NCI-H82 treated with DMSO at 0.1 percent for 48 hours (cell line): Measurements from ENCODE around the gene TAS2R5.
"Not testable (repeated sequence)": the region's sequence is repeated elsewhere in the genome, so short reads cannot be mapped to it uniquely, and the experiment has no call there.

ENCODE experiments used
- DNase-seq: peaks from one replicate; lab custom pipeline; 2025; ENCODE audit not compliant: unreplicated experiment; lab: John Stamatoyannopoulos, UW

TAS2R5 gene, protein sequence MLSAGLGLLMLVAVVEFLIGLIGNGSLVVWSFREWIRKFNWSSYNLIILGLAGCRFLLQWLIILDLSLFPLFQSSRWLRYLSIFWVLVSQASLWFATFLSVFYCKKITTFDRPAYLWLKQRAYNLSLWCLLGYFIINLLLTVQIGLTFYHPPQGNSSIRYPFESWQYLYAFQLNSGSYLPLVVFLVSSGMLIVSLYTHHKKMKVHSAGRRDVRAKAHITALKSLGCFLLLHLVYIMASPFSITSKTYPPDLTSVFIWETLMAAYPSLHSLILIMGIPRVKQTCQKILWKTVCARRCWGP

DNA sequence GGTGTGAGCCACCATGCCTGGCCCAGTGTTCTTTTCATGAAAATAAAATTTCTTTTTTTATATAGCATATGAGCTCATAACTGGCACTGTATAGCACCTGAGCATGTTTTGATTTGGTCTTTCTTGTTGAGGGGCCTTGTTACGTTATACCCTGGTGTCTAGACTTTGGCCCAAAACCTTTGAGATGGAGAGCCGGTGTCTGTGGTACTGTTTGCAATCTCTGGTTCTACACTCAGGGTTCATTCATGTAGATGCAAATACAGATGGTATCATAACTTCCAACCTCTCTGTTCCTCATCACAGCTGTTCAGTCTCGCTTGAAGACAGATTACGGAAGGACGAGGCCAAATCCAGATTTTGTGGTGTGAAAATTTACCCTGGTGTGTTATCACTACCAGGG is at the start of gene TAS2R5:
Gene TAS2R5 (plus strand): TSS at position 301 of the 400 bp plus-strand sequence. CDS start 145 bp downstream, outside the sequence.
- no peak for DNase-seq

DNA sequence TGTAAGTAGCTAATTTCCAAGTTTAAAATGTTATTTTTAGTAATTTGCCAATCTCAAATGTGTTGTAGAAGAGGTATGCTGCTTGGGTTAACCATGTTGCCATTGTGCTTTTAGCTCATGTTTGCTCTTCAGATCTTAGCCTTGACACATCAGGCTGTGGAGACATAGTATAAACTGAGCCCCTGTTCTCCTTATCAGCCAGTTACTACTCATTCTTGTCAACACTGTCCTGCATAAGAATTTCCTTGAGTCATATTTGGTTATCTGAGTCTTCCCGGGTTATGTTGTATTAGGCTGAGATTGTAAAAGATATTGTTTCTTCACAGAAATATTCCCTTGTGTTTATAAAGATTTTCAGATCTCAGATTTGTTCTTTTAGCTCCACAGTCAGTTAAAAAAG is 47.8 kb upstream of the TAS2R5 start:
- DNase-seq = no peak

DNA sequence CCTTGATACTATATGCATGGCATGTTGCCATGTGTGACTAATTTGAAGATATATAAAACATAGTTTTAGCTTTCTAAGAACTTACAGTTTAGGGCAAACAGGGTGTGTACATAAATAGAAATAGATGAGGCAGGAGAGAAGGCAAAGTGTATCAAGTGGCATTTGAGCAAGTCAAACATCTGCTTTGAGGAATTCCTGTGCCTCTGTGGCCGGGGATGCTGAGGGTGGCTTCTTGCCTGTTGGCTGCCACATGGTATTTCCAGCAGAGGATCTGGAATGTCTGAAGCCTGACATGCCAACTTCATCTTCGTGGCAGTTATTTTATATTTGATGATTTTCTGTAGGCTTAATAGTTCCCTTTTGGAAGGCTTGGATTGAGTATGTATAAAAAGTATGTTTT is 45.9 kb upstream of the TAS2R5 start:
- no peak for DNase-seq

DNA sequence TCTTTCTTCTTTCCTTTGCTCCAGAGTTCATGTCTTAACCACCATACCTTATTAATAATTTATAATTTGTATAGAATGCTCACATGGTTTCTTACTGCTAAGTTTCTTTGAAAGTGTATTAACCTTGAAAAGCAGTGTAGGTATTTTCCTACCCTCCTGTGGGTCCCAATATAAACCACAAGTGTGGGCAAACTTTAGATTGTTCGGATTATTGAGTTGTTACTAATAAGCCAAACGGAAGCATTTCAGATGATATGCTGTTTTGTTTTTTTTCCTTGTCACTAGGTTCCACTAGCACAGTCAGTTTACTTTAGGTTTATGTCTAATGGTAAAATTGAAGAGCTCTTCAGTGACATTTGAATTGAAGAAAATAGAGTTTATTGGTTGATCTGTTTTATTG is 41.6 kb upstream of the TAS2R5 start:
- DNase-seq = no peak

DNA sequence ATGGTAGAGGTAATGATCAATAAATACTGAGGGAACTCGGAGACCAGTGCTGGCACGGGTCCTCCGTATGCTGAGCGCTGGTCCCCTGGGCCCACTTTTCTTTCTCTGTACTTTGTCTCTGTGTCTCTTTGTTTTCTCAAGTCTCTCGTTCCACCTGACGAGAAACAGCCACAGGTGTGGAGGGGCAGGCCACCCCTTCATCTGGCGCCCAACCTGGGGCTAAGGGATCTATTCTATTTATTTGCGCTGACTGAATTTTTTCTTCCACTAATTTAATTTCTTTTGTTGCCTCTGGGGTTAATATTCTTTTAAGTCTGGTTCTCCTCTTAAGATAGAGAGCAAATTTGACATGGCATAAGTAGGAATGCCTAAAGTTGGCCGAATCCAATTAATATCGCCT is 38.1 kb upstream of the TAS2R5 start:
- not testable (repeated sequence) for DNase-seq

DNA sequence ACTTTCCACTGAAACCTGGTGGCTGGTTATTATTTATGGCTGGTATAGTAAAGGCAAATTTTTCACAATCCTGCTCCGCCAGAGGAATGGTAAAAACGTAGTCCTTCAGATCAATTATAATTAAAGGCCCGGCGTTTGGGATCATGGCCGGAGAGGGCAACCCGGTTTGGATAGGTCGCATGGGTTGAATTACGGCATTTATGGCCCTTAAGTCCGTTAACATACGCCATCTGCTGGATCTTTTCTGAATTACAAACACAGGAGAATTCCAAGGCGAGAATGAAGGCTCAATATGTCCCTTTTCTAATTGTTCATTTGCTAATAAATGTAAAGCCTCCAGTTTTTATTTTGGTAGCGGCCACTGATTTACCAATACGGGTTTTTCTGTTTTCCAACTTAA is 37.4 kb upstream of the TAS2R5 start:
- no peak for DNase-seq

DNA sequence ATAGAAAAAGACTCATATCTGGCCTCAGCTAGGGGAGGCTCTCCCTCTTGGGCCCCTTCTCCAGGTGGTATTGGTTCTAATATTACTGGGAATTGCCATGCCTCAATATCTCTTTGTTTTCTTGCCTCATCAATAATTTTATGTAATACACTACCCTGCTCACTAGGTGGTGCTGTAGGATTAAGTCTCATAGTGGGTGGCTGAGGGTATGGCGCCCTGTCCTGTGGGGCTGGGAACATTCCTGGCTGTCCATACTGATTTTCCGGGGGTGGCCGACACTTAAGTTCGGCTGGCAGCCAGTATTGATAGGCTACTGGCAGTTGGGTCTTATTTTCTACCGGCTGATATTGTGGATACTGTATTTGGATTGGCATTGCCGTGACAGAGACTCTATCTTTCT is 35.1 kb upstream of the TAS2R5 start:
- no peak for DNase-seq

DNA sequence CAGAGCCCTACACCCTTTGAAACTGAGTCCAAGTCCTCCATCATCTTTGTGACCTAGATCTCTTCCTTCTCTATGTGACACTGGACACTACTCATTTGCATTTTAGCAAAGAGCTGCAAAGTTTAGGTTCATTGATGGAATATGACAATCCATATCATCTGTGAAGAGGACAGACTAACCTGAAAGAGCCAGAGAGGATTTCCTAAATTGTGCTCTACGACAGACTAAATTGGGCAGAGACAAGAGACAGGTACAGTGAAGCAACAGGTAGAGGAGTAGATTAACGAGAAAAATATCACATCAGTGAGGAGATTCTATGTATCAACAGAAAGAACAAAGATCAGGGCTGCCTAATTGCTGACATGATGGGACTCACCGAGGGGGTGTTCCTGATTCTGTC is 26.2 kb upstream of the TAS2R5 start, which contains the start of gene TAS2R3:
Gene TAS2R3 (plus strand): TSS at position 301 of the 400 bp plus-strand sequence. CDS start 62 bp downstream, at position 363.
- DNase-seq = no peak

DNA sequence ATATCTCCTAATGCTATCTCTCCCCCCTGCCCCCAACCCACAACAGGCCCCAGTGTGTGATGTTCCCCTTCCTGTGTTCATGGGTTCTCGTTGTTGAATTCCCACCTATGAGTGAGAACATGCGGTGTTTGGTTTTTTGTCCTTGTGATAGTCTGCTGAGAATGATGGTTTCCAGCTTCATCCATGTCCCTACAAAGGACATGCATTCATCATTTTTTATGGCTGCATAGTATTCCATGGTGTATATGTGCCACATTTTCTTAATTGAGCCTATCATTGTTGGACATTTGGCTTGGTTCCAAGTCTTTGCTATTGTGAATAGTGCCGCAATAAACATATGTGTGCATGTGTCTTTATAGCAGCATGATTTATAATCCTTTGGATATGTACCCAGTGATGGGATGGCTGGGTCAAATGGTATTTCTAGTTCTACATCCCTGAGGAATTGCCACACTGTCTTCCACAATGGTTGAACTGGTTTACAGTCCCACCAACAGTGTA is 19.9 kb upstream of the TAS2R5 start:
- DNase-seq = not testable (repeated sequence)

DNA sequence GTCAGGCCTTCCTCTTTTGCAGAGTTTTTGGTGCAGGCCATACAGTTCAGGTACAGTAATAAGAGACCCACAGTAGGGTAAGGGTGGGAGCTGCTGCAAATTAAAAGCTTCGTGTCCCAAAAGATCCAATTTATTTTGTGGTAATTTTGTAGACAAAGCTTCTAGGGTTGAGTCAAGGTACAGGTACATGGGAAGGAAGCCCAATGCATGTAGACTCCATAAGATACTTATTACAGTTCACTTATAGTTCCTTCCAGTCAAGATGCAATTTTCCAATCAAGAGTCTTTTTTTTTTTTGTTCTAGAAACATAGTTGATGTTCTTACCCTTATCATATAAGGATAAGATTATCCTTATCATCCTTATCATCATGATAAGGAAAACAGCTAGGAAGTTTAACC is 13.6 kb upstream of the TAS2R5 start, which contains the start of gene TAS2R4:
Gene TAS2R4 (plus strand): TSS at position 301 of the 400 bp plus-strand sequence. CDS start 1,815 bp downstream, outside the sequence.
- no peak for DNase-seq

DNA sequence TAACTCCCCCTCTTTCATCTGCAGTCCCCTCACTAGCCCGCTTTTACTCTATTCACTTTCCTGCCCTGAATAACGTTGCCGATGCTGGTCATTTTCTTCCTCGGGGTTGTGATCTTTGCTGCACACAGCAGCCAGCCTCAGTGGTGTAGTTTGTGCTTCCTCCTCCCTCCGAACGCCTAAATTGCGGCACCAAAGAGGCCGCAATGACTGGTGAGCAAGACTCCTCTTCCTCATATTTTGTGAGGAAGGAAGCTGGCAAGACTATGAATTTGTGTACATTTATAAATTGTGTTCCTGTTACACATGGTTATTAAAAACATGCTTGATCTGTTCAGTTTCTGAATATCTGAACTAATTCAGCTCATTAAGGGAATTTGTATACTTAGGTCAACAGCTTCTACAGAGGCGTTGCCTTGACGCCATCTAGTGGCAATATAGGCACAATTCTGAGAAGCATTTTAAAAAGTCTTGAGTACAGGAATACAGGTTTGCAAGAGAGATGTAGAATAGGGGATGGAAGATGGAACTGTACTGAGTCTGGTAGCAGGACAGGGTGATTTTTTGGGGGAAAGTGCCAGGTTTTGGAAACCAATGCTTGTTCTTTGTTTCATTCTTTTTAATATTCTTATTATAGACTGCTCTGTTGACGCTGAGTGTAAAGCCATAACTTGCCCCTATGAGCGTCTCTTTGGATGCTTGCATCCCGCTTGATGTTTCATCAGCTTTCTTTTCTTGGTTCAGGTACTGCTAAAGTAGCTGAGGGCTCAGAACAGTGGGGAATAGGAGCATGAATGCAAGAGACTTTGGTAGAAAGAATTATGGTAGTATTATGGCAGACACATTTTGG is 4.1 kb upstream of the TAS2R5 start:
- peak; percentile 13 for DNase-seq

DNA sequence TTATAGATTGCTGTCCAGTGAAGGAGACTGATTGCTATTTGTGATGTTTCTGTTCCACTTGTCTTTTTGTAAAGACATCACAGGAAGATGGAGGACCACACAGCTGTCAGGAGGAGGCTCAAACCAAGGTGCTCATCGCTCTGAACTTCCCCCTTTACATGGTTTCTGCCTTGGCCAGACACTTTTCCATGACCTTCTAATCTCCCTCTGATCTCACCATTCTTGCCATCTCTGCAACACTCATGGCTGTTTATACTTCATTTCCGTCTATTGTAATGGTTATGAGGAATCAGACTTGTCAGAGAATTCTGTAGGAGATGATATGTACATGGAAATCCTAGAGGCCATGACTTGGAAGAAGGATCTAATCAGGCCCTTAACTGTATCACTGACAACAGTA is 1.7 kb upstream of the TAS2R5 start:
- no peak for DNase-seq

DNA sequence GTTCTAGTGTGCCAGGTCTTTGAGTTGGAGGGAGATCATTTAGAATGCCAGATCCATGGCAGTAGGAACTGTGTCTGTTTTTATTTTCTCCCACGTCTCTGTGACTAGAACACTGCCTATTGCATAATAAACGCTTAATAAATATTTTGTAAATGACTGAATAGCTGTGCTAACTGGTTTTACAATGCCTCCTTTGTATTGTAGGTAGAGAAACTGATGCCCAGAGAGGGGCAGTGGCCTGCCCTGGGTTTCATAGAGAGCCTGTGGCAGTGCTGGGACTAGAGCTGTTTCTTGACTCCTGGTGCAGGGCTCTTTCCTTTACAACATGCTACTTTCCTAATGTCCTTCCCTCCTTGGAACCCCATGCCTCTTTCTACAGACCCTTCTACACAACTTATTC is 2.5 kb downstream of the TAS2R5 start:
- no peak for DNase-seq

DNA sequence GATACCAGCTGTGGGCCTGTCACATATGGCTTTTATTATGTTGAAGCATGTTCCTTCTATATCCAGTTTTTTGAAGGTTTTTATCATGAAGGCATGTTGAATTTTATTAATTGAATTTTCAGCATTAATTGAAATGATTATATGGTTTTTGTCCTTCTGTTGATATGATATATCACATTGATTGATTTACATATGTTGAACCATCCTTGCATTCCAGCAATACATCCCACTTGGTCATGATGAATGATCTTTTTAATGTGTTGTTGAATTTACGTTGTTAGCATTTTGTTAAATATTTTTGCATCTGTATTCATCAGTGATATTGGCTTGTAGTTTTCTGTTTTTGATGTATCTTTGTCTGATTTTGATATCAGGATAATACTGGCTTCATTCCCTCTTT is 30.1 kb downstream of the TAS2R5 start:
- DNase-seq = no peak

DNA sequence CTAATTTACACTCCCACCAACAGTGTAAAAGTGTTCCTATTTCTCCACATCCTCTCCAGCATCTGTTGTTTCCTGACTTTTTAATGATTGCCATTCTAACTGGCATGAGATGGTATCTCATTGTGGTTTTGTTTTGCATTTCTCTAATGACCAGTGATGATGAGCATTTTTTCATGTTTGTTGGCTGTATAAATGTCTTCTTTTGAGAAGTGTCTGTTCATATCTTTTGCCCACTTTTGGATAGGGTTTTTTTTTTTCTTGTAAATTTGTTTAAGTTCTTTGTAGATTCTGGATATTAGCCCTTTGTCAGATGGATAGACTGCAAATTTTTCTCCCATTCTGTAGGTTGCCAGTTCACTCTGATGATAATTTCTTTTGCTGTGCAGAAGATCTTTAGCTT is 32.4 kb downstream of the TAS2R5 start:
- not testable (repeated sequence) for DNase-seq

DNA sequence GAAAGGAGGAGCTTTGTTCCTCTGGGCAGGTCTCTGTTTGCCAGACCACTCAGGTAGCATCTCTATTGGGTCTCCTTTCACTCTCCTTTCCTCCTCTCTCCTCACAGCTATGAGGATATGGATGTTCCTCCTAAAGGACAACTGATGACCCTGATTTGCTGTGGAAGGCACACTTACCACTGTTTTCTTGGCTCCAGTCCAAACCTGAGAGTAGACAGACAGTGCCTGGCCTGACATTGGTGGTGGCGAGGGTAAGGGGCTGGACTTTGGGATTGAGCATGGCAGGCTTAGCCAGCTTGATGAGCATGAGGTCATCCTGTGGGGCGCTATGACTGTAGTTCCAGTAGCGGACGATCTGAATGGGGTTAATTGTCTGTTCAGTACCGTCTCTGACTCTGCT is 47.7 kb downstream of the TAS2R5 start:
- DNase-seq = no peak

DNA sequence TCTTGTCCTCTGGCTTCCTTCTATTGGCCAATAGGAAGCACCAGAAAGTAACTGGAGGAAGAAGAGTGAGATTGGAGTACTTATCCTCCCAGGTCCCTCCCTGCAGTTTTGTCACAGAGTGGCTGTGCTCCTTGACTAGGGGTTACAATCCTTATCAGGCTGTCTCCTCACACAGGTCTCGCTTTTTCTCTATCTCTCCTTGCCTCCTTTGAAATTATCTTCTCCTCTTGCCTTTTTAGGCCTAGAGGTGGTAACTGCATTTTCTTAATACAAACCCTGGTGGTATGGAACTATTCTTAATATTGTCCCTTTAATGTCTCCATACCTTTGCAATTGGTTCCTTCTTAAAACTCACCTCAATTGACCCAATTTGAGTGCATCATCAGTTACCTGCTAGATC is 48.6 kb downstream of the TAS2R5 start:
- DNase-seq = no peak

DNA sequence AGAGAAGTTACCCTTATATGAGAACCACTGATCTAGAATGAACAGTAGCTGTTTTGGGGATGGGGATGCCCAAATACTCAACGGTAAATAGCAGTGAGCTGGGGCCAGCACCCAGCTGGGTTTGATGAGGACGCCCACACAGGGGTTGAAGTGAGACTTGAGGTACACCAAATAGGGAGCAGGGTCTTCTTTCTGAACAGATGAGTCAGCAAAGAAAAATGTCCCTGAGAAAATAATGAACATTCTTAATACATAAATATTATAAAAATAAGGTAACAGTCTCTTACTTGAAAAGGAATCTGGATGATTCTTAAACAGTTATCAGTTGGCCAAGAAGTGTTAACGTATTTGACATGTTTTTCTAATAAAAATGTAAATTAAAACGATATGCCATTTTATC is 49.2 kb downstream of the TAS2R5 start:
- no peak for DNase-seq

DNA sequence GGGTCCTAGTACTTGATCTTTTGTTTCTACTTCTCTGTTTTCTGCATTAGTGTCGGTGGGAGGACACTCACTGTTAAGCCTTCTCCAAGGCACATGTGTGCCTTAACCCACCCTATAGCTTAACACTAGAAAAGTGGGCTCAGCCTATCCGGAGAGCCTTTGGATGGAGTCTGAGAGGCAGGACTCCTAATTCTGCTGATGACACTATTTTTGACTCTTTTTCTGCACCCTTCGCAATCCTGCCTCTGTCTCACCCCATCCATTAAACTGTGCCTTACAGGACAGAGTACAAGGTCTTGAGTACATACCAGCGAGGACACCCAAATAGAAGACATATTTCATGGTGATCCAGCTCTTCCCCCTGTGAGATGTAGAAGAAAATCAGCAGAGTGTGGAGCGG is 50.7 kb downstream of the TAS2R5 start:
- no peak for DNase-seq
